HEK293 (cell line): Measurements from ENCODE around the gene PTTG1.

Source experiments
- EGR2 ChIP-seq: fragments of 450-650 bp; formaldehyde crosslinking; IDR thresholded peaks from 2 replicates; pipeline ENCODE4 v1.5.1; 2016; ENCODE audit warnings: low read depth, missing biosample characterization, missing genetic modification characterization
- HIC1 ChIP-seq: fragments of 450-650 bp; formaldehyde crosslinking; IDR thresholded peaks from 2 replicates; pipeline ENCODE4 v1.5.1; 2016; ENCODE audit warnings: missing biosample characterization, missing genetic modification characterization
- KLF9 ChIP-seq: fragments of 450-650 bp; formaldehyde crosslinking; IDR thresholded peaks from 2 replicates; pipeline ENCODE4 v1.5.1; 2016; ENCODE audit warnings: missing biosample characterization, missing genetic modification characterization, low read depth
- MYNN ChIP-seq: fragments of 450-650 bp; formaldehyde crosslinking; IDR thresholded peaks from 2 replicates; pipeline ENCODE4 v1.5.1; 2016; ENCODE audit warnings: missing biosample characterization, missing genetic modification characterization, borderline replicate concordance
- PATZ1 ChIP-seq: fragments of 450-650 bp; formaldehyde crosslinking; IDR thresholded peaks from 2 replicates; pipeline ENCODE4 v1.5.1; 2016; ENCODE audit warnings: missing biosample characterization, missing genetic modification characterization
- PBX3 ChIP-seq: sonication (generic); formaldehyde crosslinking; IDR thresholded peaks from 2 replicates; pipeline ENCODE4 v1.8.1; 2022; ENCODE audit warnings: mild to moderate bottlenecking, moderate library complexity, missing genetic modification reagents
- PRDM1 ChIP-seq: fragments of 450-650 bp; formaldehyde crosslinking; IDR thresholded peaks from 2 replicates; pipeline ENCODE4; 2016; ENCODE audit warnings: missing biosample characterization, missing genetic modification characterization
- PRDM2 ChIP-seq: fragments of 450-650 bp; formaldehyde crosslinking; IDR thresholded peaks from 2 replicates; pipeline ENCODE4 v1.5.1; 2016; ENCODE audit warnings: missing biosample characterization, missing genetic modification characterization, borderline replicate concordance
- REPIN1 ChIP-seq: fragments of 450-650 bp; formaldehyde crosslinking; IDR thresholded peaks from 2 replicates; pipeline ENCODE4 v1.5.1; 2017; ENCODE audit warnings: missing biosample characterization, missing genetic modification characterization, low read depth
- ZNF121 ChIP-seq: fragments of 450-650 bp; formaldehyde crosslinking; IDR thresholded peaks from 2 replicates; pipeline ENCODE4 v1.5.1; 2016; ENCODE audit warnings: missing biosample characterization, missing genetic modification characterization
- ZNF362 ChIP-seq: fragments of 450-650 bp; formaldehyde crosslinking; IDR thresholded peaks from 2 replicates; pipeline ENCODE4 v1.5.1; 2016; ENCODE audit warnings: missing biosample characterization, missing genetic modification characterization
- ZNF423 ChIP-seq: fragments of 450-650 bp; formaldehyde crosslinking; IDR thresholded peaks from 2 replicates; pipeline ENCODE4 v1.5.1; 2016; ENCODE audit warnings: missing biosample characterization, missing genetic modification characterization
- ZNF513 ChIP-seq: fragments of 450-650 bp; IDR thresholded peaks from 2 replicates; pipeline ENCODE4 v1.5.1; 2018; ENCODE audit warnings: missing biosample characterization, missing genetic modification characterization
- ZNF518A ChIP-seq: fragments of 450-650 bp; formaldehyde crosslinking; conservative IDR thresholded peaks from 2 replicates; pipeline ENCODE4 v1.5.1; 2016; ENCODE audit warnings: low read depth, missing biosample characterization, missing genetic modification characterization
- ZNF521 ChIP-seq: fragments of 450-650 bp; formaldehyde crosslinking; IDR thresholded peaks from 2 replicates; pipeline ENCODE4 v1.5.1; 2017; ENCODE audit warnings: missing biosample characterization, mild to moderate bottlenecking, missing genetic modification characterization
- ZNF560 ChIP-seq: fragments of 450-650 bp; formaldehyde crosslinking; IDR thresholded peaks from 2 replicates; pipeline ENCODE4 v1.5.1; 2017; ENCODE audit warnings: missing biosample characterization, missing genetic modification characterization, borderline replicate concordance
- ZNF623 ChIP-seq: fragments of 450-650 bp; formaldehyde crosslinking; IDR thresholded peaks from 2 replicates; pipeline ENCODE4 v1.5.1; 2016; ENCODE audit warnings: missing biosample characterization, missing genetic modification characterization
- ZNF837 ChIP-seq: fragments of 450-650 bp; formaldehyde crosslinking; IDR thresholded peaks from 2 replicates; pipeline ENCODE4 v1.5.1; 2016; ENCODE audit warnings: missing biosample characterization, missing genetic modification characterization

The PTTG1 gene

GRCh38 chr5:160399402-160400353 lies 22.0 kb upstream of the PTTG1 start, which contains the start of gene FAM200C (continued):
- peak; percentile 93 for TF ChIP-seq ZNF362
- TF ChIP-seq ZNF521 (tag by site-specific recombination): no peak
- TF ChIP-seq MYNN (tag by site-specific recombination): no peak
- no peak for TF ChIP-seq PBX3
- peak; percentile 38; the same call in 1 of the 2 replicates for TF ChIP-seq KLF9 (tag by site-specific recombination)
- no peak for TF ChIP-seq HIC1 (tag by site-specific recombination)
- no peak for TF ChIP-seq PRDM1 (tag by site-specific recombination)
- no peak for TF ChIP-seq ZNF560 (tag by site-specific recombination)
- TF ChIP-seq PATZ1 (tag by site-specific recombination): peak; percentile 36; the same call in 1 of the 2 replicates
- no peak for TF ChIP-seq ZNF837
- TF ChIP-seq ZNF121 (tag by site-specific recombination): no peak
- TF ChIP-seq ZNF518A (tag by site-specific recombination): no peak; the same call in 1 of the 2 replicates
- TF ChIP-seq REPIN1 (tag by site-specific recombination): no peak
- TF ChIP-seq EGR2: peak; percentile 15; the same call in 1 of the 2 replicates
- TF ChIP-seq PRDM2: no peak
- TF ChIP-seq ZNF513 (tag by site-specific recombination): no peak
- no peak for TF ChIP-seq ZNF423
- TF ChIP-seq ZNF623 (tag by site-specific recombination): no peak
